ENCODE measurements around the gene COL12A1. TPM values are rescaled to one million over a fixed set of nuclear protein-coding genes. Genes with fewer than 3 reads are reported as not detected.

COL12A1 gene
- total RNA-seq, 3 donors from 2014 or later: 90.9 to 441 (median 281) TPM

GRCh38 chr6:75118925-75119515, 86.8 kb downstream of the COL12A1 start:
- Histone ChIP-seq H3K4me3 (no peak overlapping the region), H3K36me3 (no peaks in the 10 kb centered on the region), H3K27ac (no peak overlapping the region), H3K9me3 (no peaks in the 10 kb centered on the region), H3K27me3 (no peaks in the 10 kb centered on the region), H3K4me1 (no peaks in the 10 kb centered on the region)
- intact Hi-C loops (cut with DNase I; ENCODE audit: low total_unique reads): no loop called here
- TF ChIP-seq POLR2A (IDR thresholded peaks at IDR 0.05) (no peak), POLR2AphosphoS5 (IDR thresholded peaks at IDR 0.05) (no peak)
- TF ChIP-seq, protein P1, sequence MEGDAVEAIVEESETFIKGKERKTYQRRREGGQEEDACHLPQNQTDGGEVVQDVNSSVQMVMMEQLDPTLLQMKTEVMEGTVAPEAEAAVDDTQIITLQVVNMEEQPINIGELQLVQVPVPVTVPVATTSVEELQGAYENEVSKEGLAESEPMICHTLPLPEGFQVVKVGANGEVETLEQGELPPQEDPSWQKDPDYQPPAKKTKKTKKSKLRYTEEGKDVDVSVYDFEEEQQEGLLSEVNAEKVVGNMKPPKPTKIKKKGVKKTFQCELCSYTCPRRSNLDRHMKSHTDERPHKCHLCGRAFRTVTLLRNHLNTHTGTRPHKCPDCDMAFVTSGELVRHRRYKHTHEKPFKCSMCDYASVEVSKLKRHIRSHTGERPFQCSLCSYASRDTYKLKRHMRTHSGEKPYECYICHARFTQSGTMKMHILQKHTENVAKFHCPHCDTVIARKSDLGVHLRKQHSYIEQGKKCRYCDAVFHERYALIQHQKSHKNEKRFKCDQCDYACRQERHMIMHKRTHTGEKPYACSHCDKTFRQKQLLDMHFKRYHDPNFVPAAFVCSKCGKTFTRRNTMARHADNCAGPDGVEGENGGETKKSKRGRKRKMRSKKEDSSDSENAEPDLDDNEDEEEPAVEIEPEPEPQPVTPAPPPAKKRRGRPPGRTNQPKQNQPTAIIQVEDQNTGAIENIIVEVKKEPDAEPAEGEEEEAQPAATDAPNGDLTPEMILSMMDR (IDR thresholded peaks at IDR 0.05): no peak
- no peak for DNase-seq (ENCODE audit: low spot score in 2 of 2)

- Histone ChIP-seq H3K4me1 (no peaks in the 10 kb centered on the region), H3K36me3 (no peaks in the 10 kb centered on the region), H3K4me3 (no peak overlapping the region), H3K27me3 (no peaks in the 10 kb centered on the region), H3K27ac (no peak overlapping the region), H3K9me3 (no peaks in the 10 kb centered on the region)
- no peak for DNase-seq (ENCODE audit: low spot score in 2 of 2)
- intact Hi-C loops (cut with DNase I; ENCODE audit: low total_unique reads): no loop called here
- TF ChIP-seq POLR2AphosphoS5 (IDR thresholded peaks at IDR 0.05) (no peak), POLR2A (IDR thresholded peaks at IDR 0.05) (no peak)
- TF ChIP-seq, protein P1 (IDR thresholded peaks at IDR 0.05): no peak
Observed at GRCh38 chr6:75117701-75118100, 88.2 kb downstream of the COL12A1 start.

DNA sequence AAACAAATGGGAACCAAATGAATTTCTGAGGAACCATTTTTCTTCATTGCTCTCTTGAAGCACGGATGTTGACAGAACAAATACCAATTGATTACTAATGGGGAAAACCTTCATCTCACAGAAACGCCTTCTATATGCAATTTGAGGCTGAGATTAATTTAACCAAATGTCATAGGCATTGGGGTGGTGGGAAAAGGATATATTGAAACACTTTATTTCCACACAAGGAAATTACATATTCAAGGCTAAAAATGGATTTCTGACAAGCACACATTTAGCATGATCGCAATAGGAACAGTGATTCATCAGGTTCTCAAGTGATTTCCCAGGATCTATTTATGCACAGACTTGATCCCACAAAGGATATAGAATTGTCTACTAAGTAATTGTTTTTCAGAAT, 88.9 kb downstream of the COL12A1 start:
- H3K27ac ChIP-seq: no peak overlapping the region
- intact Hi-C loops (cut with DNase I; ENCODE audit: low total_unique reads): no loop called here
- H3K36me3 ChIP-seq: no peaks in the 10 kb centered on the region
- no peaks in the 10 kb centered on the region for H3K9me3 ChIP-seq
- TF ChIP-seq POLR2A (IDR thresholded peaks at IDR 0.05) (no peak), POLR2AphosphoS5 (IDR thresholded peaks at IDR 0.05) (no peak)
- TF ChIP-seq, protein P1 (IDR thresholded peaks at IDR 0.05): no peak
- DNase-seq (ENCODE audit: low spot score in 2 of 2): no peak
- H3K4me3 ChIP-seq: no peak overlapping the region
- no peaks in the 10 kb centered on the region for H3K4me1 ChIP-seq
- H3K27me3 ChIP-seq: no peaks in the 10 kb centered on the region

DNA sequence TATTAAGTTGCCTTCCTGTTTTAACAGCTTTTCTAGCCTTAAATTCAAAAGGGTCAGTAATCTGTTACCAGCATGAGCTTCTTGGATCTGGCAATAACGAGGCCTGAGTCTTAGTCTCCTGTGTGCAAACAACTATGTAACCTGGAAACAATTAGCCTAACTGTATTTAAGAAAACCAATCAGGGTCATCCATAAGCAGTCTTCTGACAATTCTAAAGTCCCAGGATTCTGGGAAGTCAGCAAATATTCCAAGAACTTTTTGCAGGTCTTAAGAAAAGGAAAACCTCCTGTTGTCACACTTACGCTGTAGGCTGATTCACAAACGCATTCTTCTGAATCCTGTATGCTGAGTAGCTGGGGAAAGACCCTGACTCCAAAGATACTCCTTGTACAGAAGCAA, 90.4 kb downstream of the COL12A1 start:
- Histone ChIP-seq H3K9me3 (no peaks in the 10 kb centered on the region), H3K4me1 (no peaks in the 10 kb centered on the region), H3K27ac (no peak overlapping the region), H3K4me3 (no peak overlapping the region), H3K27me3 (no peaks in the 10 kb centered on the region), H3K36me3 (no peaks in the 10 kb centered on the region)
- intact Hi-C loops (cut with DNase I; ENCODE audit: low total_unique reads): no loop called here
- TF ChIP-seq POLR2AphosphoS5 (IDR thresholded peaks at IDR 0.05) (no peak), POLR2A (IDR thresholded peaks at IDR 0.05) (no peak)
- TF ChIP-seq, protein P1 (IDR thresholded peaks at IDR 0.05): no peak
- DNase-seq (ENCODE audit: low spot score in 2 of 2): no peak

- H3K27ac ChIP-seq: no peak overlapping the region
- intact Hi-C loops (cut with DNase I; ENCODE audit: low total_unique reads): no loop called here
- no peaks in the 10 kb centered on the region for H3K9me3 ChIP-seq
- H3K4me1 ChIP-seq: no peaks in the 10 kb centered on the region
- H3K4me3 ChIP-seq: no peak overlapping the region
- H3K36me3 ChIP-seq: no peaks in the 10 kb centered on the region
- H3K27me3 ChIP-seq: no peaks in the 10 kb centered on the region
- no peak for DNase-seq (ENCODE audit: low spot score in 2 of 2)
- TF ChIP-seq, protein P1 (IDR thresholded peaks at IDR 0.05): no peak
- TF ChIP-seq POLR2AphosphoS5 (IDR thresholded peaks at IDR 0.05) (no peak), POLR2A (IDR thresholded peaks at IDR 0.05) (no peak)
Observed at GRCh38 chr6:75114806-75115205, 91.0 kb downstream of the COL12A1 start.

Data from breast epithelium (tissue), 4 donors.